Mononuclear cell (primary cell): ENCODE measurements around the gene DIPK1A. TPM values are rescaled to one million over a fixed set of nuclear protein-coding genes. Genes with fewer than 3 reads are reported as not detected.
"Not testable (repeated sequence)": the region's sequence is repeated elsewhere in the genome, so short reads cannot be mapped to it uniquely, and the experiment has no call there.

Experiments
- H3K27me3 ChIP-seq: 2 replicates; pipeline ENCODE4 v1.6.0; 2011; ENCODE audit warnings: low read length, control low read depth; ENCODE audit not compliant: insufficient read depth
- H3K4me1 ChIP-seq: 2 replicates; pipeline ENCODE4 v1.5.1; 2011; ENCODE audit warnings: mild to moderate bottlenecking, low read length, control low read depth; ENCODE audit not compliant: insufficient read depth
- H3K4me3 ChIP-seq: 2 replicates; pipeline ENCODE4 v1.5.1; 2011; ENCODE audit warnings: mild to moderate bottlenecking, low read length, moderate library complexity
- H3K9me3 ChIP-seq: 2 replicates; pipeline ENCODE4 v1.5.1; 2011; ENCODE audit warnings: low read depth, mild to moderate bottlenecking, control low read depth, low read length
- total RNA-seq: library from RNA; depleted of rRNA; stranded (reverse); fragments of >200 nt; gene quantifications from one replicate; pipeline ENCODE4 v1.2.3, GENCODE V29; 2012

The DIPK1A gene
- total RNA-seq, 1 donor, result 6.8 TPM

DNA sequence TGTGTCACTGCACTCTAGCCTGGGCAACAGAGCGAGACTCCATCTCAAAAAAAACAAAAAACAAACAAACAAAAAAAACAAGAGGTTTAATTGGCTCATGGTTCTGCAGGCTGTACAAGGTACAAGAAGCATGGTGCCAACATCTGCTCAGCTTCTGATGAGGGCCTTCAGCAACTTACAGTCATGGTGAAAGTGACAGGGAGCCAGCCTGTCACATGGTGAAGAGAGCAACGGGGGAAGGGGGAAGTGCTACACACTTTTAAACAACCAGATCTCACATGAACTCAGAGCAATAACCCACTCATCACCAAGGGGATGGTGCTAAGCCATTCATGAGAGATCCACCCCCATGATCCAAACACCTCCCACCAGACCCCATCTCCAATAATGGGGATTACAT is 63.2 kb downstream of the DIPK1A start:
- not testable (repeated sequence) for H3K27me3 ChIP-seq, H3K4me1 ChIP-seq, H3K9me3 ChIP-seq, H3K4me3 ChIP-seq

DNA sequence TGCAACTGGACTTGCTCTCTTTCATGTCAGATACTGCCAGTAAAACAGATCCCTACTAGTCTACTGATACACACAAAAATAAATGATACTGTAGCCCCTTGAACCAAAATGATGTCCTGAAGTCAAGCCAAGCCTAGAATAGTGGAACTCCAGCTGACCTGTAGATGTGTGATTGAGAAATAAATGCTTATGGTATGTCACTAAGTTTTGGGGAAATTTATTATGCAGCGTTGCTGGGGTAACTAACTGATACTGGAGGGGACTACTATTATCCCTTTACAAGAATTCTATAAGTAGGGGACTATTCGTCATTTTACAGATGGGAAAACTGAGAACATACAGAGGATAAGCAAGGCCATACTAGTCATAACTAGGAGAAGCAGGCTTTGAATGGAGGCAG is 73.8 kb downstream of the DIPK1A start:
- no peaks in the 10 kb centered on the region for H3K27me3 ChIP-seq
- no peak overlapping the region for H3K4me3 ChIP-seq
- H3K9me3 ChIP-seq, result no peaks in the 10 kb centered on the region
- H3K4me1 ChIP-seq, result peaks cover 17% of the 10 kb centered on the region

DNA sequence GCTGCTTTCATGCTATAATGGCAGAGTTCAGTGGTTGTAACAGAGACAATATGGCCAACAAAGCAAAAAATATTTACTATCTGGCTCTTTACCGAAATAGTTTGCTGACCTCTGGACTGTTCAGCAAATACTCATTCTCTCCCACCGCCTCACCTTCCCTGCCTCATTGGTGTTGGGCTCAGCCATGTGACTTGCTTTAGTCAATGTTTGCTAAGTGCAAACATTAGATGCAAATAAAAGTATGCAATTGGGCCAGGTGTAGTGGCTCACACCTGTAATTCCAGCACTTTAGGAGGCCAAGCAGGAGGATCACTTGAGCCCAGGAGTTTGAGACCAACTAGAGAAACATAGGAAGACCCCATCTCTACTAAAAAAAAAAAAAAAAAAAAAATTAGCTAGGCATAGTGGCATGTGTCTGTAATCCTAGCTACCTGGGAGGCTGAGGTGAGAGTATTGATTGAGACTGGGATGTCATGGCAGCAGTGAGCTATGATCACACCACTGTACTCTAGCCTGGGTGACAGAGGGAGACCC is 74.3 kb downstream of the DIPK1A start:
- Histone ChIP-seq H3K4me1 (peaks cover 17% of the 10 kb centered on the region), H3K4me3 (no peak overlapping the region), H3K27me3 (no peaks in the 10 kb centered on the region), H3K9me3 (no peaks in the 10 kb centered on the region)

DNA sequence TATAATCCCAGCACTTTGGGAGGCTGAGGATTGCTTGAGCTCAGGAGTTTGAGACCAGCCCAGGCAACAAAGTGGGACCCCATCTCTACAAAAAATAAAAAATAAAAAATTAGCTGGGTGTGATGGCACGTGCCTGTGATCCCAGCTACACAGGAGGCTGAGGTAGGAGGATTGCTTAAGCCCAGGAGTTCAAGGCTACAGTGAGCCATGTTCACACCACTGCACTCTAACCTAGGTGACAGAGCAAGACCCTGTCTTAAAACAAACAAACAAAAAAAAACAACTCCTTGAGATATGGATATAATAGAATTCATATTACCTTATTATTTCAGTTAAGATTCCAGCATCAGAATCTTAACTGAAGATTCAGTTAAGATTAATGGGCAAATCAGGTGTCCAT is 77.1 kb downstream of the DIPK1A start:
- no peaks in the 10 kb centered on the region for H3K27me3 ChIP-seq
- H3K4me3 ChIP-seq, result no peak overlapping the region
- no peaks in the 10 kb centered on the region for H3K9me3 ChIP-seq
- peaks cover 17% of the 10 kb centered on the region for H3K4me1 ChIP-seq

DNA sequence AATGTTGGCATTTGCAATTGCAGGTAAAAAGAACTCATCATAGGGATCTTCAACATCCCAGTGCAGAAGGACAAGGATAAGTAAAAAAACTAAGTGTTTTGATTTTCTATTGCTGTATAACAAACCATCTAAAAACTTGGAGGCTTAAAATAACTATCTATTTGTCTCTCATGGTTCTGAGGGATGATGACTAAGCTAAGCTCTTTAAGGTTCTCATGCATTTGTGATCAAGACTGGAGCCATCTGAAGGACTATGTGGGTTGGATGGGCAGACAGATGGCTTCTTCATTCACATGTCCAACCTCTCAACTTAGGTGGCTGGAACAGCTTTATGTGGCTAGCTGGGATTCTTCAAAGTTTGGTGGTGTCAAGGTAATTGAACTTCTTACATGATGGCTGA is 78.0 kb downstream of the DIPK1A start:
- H3K4me3 ChIP-seq, result no peak overlapping the region
- no peaks in the 10 kb centered on the region for H3K9me3 ChIP-seq
- no peaks in the 10 kb centered on the region for H3K27me3 ChIP-seq
- peaks cover 17% of the 10 kb centered on the region for H3K4me1 ChIP-seq

DNA sequence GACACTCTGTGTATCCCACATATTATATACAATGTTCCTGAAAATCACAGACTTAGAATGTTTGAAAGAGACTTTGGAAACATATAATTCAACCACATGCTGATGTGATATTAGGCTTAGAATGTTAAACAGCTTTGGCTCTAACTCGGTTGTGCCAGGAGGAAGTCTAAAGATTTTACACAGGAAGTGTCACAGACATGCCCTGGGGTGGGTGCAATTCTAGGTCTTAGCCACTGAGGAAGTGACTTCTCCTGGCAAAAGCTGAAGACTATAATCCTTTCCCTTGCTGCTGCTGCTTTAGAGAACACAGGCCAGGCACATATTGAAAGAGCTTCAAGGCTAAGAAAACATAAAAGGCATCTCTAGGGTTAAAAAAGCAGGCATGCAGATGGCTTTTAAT is 78.4 kb downstream of the DIPK1A start:
- no peaks in the 10 kb centered on the region for H3K27me3 ChIP-seq
- H3K4me1 ChIP-seq, result peaks cover 21% of the 10 kb centered on the region
- no peaks in the 10 kb centered on the region for H3K9me3 ChIP-seq
- H3K4me3 ChIP-seq, result no peak overlapping the region

DNA sequence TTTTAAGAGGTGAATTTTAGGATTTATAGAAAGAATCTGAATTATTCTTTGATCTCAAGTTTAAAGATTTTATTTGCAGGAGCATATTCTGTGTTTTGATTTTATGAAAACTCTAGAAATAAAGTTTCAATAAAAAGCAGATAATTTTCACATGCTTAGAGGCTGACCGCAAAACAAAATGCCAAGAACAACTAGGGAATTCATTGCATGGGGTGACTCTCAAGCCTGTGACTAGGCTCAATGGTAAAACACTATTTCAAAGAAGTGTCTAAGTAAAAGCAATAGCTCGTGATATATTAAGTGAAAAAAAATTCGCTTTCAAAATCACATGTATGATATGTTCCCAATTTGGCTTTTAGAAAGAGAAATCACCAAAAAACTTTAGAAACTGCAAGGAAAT is 79.9 kb downstream of the DIPK1A start:
- Histone ChIP-seq H3K4me1 (peaks cover 21% of the 10 kb centered on the region), H3K4me3 (no peak overlapping the region), H3K9me3 (no peaks in the 10 kb centered on the region)

DNA sequence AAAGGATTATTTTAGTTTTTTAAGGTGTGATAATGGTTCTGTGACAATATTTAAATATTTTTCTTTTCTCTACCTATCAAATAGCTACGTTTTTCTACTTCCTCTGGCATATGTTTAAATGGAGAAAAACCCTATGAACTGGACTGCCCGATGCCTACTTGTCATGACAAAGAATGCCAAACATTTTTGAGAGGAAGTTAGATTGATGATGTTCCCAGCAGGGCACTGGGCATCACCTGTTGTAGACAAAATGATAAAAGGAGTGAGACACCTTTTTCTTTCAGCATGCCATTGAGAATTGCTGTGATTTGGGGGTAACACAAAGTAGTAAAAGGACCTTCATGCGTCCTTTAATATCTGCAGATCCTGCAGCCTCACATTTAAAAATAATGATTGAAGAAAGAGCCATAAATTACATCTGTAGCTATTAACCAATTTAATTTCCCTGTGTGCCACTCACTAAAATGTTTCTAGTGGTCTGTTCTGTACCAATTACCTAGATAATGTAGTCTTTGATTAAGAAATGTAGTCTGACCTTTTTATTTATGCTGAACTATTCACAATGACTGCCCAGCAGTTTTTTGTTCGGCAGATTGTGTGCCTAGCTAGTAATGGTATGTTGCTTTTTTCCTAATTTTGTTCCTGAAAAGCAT is 81.8 kb downstream of the DIPK1A start:
- peaks cover 21% of the 10 kb centered on the region for H3K4me1 ChIP-seq
- H3K27me3 ChIP-seq, result no peaks in the 10 kb centered on the region
- H3K9me3 ChIP-seq, result no peaks in the 10 kb centered on the region
- H3K4me3 ChIP-seq, result no peak overlapping the region

More for the DNA sequence above, 79.9 kb downstream of the DIPK1A start:
- H3K27me3 ChIP-seq, result no peaks in the 10 kb centered on the region

DNA sequence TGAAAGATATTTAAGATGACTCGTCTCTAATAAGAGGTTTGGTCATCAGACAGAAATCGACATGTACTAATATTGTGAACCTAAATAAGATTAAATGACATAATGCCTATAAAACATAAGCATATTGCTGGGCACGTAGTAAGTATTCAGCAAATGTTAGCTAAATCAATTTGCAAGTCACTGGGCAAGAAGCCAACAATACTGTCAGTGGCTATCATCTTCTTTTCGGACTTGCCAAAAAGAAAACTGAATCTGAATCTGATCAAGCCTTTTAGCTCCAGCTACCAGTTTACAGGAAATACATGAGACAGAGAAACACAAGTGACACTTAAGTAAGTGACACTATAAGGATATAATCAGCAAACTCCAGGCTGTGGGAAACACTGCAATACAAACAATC is 83.5 kb downstream of the DIPK1A start:
- peaks cover 7% of the 10 kb centered on the region for H3K4me1 ChIP-seq
- H3K27me3 ChIP-seq, result no peaks in the 10 kb centered on the region
- no peak overlapping the region for H3K4me3 ChIP-seq
- H3K9me3 ChIP-seq, result no peaks in the 10 kb centered on the region

DNA sequence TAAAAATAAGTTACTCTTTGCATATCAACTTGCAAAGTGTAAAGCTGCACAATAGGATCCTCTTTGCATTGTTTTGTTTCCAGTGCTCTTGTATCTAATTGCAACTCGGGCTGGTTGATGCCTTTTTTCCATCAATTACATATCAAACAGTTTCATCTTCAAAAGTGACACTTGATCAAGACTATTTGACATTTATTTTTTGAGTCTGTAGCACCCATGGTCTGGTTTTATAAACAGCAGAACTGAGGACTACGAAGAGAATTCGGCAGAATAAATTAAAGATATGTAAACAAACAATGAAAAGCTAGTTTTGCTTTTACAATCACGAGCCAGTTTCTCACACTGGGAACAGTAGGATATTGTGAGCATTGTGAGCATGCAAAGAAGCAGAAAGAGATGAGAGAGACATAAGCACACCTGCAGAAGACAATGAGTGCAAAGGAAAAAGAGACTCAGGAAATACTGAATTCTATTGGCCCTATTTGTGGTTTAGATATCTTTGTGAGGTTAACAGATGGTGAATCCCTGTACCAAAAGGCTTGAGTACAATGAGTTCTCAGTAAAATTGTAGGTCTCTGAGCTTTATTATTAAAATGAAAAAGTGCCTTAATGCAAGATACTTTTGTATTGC is 84.1 kb downstream of the DIPK1A start:
- Histone ChIP-seq H3K4me3 (no peak overlapping the region), H3K9me3 (no peaks in the 10 kb centered on the region), H3K27me3 (no peaks in the 10 kb centered on the region), H3K4me1 (peaks cover 4% of the 10 kb centered on the region)

DNA sequence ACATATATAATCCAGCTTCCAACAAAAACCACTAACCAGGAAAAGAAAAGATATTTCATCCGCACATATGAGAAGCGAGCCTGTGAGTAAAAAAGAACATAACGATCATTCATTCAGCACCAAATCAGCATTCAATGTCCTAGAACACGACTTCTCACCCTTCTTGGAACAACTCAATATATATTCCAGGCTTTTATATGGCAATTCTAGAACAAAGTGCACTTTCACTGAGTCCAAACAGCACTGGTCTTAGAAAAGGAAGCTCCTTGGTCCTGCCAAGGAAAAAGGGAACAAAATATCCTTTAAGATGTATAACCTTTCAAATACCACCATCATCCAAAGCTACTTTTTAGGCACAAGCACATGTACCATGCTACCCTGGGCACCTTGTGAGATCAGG is 84.9 kb downstream of the DIPK1A start:
- Histone ChIP-seq H3K9me3 (no peaks in the 10 kb centered on the region), H3K4me3 (no peak overlapping the region), H3K4me1 (peaks cover 4% of the 10 kb centered on the region), H3K27me3 (no peaks in the 10 kb centered on the region)

DNA sequence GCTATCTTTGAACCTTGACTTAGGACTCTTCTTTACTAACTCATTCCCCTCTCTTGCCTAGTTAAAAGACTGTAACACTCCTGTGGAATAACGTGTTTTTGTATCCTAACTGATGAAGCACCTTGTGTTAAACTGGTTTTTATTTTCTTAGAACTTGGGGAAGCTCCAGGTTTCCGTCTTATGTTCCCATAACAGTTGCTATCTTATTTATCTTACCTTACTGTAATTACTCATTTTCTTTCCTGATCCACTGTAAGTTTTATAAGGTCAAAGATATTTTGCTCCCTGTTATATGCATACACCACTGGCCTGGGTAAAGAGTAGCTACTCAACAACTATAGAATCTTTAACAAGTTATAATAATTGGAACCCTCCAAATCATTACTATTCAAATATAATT is 86.3 kb downstream of the DIPK1A start:
- Histone ChIP-seq H3K4me1 (peaks cover 4% of the 10 kb centered on the region), H3K9me3 (no peaks in the 10 kb centered on the region), H3K27me3 (no peaks in the 10 kb centered on the region), H3K4me3 (no peak overlapping the region)

DNA sequence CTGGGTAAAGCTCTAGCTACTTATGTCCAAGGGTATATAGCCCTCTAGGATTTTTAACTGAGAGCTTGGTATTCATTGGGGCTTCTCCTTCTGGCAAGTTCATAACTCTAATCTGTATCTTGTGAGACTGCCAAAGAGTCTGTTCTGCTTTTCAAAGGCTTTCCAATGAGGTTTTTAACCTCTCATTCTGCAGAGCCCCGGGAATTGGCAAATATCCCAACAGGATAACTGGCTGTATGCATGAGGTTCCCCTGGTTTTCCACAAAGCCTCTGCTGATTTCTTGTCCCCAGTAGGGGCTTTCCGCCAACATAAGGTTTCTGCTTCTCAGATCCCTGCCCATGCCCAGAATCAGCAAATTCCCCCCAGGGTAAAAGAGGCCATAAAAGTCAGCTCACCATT is 88.5 kb downstream of the DIPK1A start:
- no peak overlapping the region for H3K4me3 ChIP-seq
- no peaks in the 10 kb centered on the region for H3K27me3 ChIP-seq
- no peaks in the 10 kb centered on the region for H3K4me1 ChIP-seq
- no peaks in the 10 kb centered on the region for H3K9me3 ChIP-seq

DNA sequence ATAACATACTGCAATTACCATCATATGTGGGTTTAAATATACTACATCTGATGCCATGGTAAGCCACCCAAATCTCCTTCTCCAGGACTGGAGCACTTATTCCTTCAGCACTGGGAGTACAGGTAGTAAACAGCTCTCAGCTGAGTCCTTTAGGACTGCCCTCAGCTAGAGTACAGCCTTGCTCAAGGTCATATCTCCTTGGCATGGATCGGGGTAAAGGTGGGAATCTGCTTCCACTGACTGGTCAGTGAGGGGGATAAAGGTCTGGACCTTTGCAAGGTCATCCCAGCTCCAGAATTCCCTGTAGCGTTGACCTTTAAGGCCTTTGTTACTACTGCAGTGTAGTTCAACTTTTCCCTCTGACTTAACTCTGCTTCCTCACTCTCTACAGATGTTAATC is 90.7 kb downstream of the DIPK1A start:
- no peaks in the 10 kb centered on the region for H3K4me1 ChIP-seq
- no peak overlapping the region for H3K4me3 ChIP-seq
- no peaks in the 10 kb centered on the region for H3K27me3 ChIP-seq
- no peaks in the 10 kb centered on the region for H3K9me3 ChIP-seq

DNA sequence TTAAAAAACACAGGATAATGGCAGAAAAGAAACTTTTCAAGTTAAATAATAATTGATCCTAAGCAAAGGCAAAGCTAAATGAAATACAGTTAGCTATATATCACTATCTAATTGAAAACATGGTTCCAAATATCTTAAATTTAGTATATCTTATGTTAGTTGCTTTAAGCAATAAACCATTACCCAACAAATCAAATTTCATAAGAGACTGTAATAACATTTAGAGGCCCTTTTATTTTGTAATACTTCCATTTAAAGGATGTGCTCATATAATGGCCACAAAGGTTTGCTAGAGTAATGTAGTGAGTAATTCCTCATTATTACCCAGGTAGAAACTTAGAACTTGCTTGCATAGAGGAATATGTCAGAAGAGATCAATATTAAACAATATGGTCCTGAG is 97.1 kb downstream of the DIPK1A start:
- no peaks in the 10 kb centered on the region for H3K9me3 ChIP-seq
- H3K4me3 ChIP-seq, result no peak overlapping the region
- H3K4me1 ChIP-seq, result peaks cover 4% of the 10 kb centered on the region
- no peaks in the 10 kb centered on the region for H3K27me3 ChIP-seq

DNA sequence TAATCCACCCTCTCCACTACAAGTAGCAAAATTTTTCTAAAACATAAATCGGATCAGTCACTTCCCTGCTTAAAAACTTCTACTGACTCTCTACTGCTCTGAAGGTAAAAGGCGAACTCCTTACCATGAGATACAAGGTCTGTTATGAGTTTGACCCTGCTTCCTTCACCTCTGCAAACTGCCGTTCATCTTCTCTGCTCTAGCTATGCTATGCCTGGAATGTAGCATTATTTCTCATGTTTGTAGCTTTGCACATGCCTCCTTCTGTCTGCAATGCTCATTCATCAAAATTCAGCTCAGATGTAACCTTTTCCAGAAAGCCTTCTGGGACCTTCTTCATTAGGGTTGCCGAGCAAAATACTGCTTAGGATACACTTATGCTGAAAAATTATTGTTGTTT is 98.7 kb downstream of the DIPK1A start:
- Histone ChIP-seq H3K27me3 (no peaks in the 10 kb centered on the region), H3K9me3 (no peaks in the 10 kb centered on the region), H3K4me1 (peaks cover 5% of the 10 kb centered on the region), H3K4me3 (no peak overlapping the region)
